T-helper 2 cell treated with Interferon-gamma antibody and Interleukin-4, amounts not matched to agents 5 μg/mL and 100 μg/mL, for 36 hours (primary cell): ENCODE data around the gene MBD6.
"Not testable (repeated sequence)": the region's sequence is repeated elsewhere in the genome, so short reads cannot be mapped to it uniquely, and the experiment has no call there.

Experiments
- DNase-seq: peaks from one replicate; pipeline ENCODE4 v3.0.0; 2021; ENCODE audit warnings: low spot score
- H3K27ac Mint-ChIP-seq: one replicate; pipeline ENCODE4 v1.8.0; 2021; ENCODE audit warnings: mild to moderate bottlenecking, mixed read lengths
- H3K27me3 Mint-ChIP-seq: one replicate; pipeline ENCODE4 v1.8.0; 2021; ENCODE audit warnings: low read depth, mixed read lengths
- H3K36me3 Mint-ChIP-seq: one replicate; pipeline ENCODE4 v1.8.0; 2021; ENCODE audit warnings: low read depth, mixed read lengths
- H3K4me1 Mint-ChIP-seq: one replicate; pipeline ENCODE4 v1.8.0; 2021; ENCODE audit warnings: low read depth, mixed read lengths
- H3K4me3 Mint-ChIP-seq: one replicate; pipeline ENCODE4 v1.8.0; 2022; ENCODE audit warnings: mild to moderate bottlenecking, moderate library complexity, mixed read lengths
- H3K9me3 Mint-ChIP-seq: one replicate; pipeline ENCODE4 v1.8.0; 2021; ENCODE audit warnings: mixed read lengths

Gene MBD6

DNA sequence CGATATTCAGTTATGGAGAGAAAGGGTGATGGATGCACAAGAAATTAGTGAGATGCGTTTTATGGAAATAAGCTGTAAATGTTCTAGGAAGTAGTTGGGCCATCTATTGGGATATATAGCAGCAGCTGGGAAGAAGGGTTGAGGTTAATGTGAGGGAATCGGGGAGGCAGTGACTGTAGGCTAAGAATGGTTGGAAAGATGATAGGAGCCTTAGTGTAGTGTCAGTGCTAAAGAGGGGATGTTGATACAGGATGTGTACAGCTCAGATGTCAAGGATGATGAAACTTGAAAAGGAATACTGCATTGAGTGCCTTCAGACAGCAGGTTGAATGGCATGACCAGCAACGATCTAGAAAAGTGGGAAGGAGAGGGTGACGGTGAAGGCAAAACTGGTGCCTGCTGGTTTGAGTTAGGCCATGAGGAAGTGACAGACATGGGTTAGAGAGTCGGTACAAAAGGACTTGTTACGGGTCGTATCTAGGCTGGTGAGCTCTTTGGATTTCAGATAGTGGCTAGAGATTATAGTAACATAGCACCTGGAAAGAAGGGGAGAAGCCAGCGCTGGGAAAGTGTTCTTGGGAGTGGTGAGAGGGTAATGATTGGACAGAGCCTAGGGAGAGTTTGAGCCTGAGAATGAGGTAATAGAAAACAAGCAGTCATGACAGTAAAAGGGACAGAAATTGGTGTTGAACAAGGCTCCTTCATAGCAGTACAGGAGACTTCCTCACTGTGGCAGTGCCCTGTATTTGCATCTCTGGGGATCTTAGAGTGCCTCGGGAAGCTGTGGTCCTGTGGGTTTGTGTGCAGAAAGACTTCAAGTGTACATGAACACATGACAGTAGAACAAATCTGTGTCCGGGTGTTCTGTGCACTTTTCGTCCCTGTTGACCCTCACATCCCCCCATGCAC lies 25.1 kb upstream of the MBD6 start:
- Mint-ChIP-seq H3K27me3 (no peaks in the 10 kb centered on the region), H3K36me3 (peaks cover 63% of the 10 kb centered on the region), H3K4me3 (no peak overlapping the region)

GRCh38 chr12:57498132-57498502 lies 24.5 kb upstream of the MBD6 start:
- H3K4me1 Mint-ChIP-seq = no peaks in the 10 kb centered on the region
- H3K4me3 Mint-ChIP-seq = no peak overlapping the region
- no peak for DNase-seq
- peaks cover 3% of the 10 kb centered on the region for H3K9me3 Mint-ChIP-seq
- H3K27me3 Mint-ChIP-seq = no peaks in the 10 kb centered on the region
- H3K27ac Mint-ChIP-seq = no peak overlapping the region
- peaks cover 61% of the 10 kb centered on the region for H3K36me3 Mint-ChIP-seq

More for the DNA sequence above, 25.1 kb upstream of the MBD6 start:
- no peaks in the 10 kb centered on the region for H3K4me1 Mint-ChIP-seq
- peaks cover 3% of the 10 kb centered on the region for H3K9me3 Mint-ChIP-seq
- no peak overlapping the region for H3K27ac Mint-ChIP-seq
- no peak for DNase-seq

DNA sequence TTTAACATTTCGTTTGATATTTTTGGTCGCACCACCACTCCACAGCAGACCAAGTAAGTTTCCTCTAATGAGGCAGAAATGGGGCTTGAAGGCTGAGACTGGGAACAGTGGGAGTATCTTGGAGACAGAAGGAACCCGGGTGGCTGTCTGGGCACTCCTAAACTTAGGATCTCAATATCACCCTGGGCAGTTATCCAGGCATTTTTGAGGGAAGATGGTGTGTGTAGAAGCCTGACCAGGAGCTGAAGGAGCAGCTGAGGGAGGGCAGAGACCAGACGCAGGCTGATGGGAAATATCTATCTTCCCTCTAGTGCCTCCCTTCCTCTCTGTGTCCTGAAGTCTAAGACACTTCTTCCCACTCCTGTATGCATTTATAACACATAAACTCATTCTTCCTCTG lies 24.1 kb upstream of the MBD6 start:
- Mint-ChIP-seq H3K27me3 (no peaks in the 10 kb centered on the region), H3K4me1 (no peaks in the 10 kb centered on the region), H3K9me3 (peaks cover 3% of the 10 kb centered on the region), H3K4me3 (no peak overlapping the region), H3K27ac (no peak overlapping the region), H3K36me3 (peaks cover 64% of the 10 kb centered on the region)
- no peak for DNase-seq

DNA sequence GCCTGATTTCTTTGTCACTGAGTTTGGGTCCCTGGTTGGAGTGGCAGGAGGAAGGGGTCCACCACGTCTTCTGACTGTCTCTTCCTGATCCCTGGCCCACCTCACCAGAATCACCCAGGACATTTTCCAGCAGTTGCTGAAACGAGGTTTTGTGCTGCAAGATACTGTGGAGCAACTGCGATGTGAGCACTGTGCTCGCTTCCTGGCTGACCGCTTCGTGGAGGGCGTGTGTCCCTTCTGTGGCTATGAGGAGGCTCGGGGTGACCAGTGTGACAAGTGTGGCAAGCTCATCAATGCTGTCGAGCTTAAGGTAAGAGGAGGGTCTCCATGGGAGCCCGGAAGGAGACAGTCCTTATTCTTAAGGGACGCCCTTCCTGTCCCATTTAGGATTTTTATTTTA lies 22.4 kb upstream of the MBD6 start:
- no peaks in the 10 kb centered on the region for H3K27me3 Mint-ChIP-seq
- H3K36me3 Mint-ChIP-seq = peaks cover 72% of the 10 kb centered on the region
- no peak for DNase-seq
- H3K9me3 Mint-ChIP-seq = peaks cover 3% of the 10 kb centered on the region
- H3K27ac Mint-ChIP-seq = no peak overlapping the region
- H3K4me3 Mint-ChIP-seq = no peak overlapping the region
- H3K4me1 Mint-ChIP-seq = no peaks in the 10 kb centered on the region

- H3K9me3 Mint-ChIP-seq, DNase-seq, H3K27ac Mint-ChIP-seq, H3K27me3 Mint-ChIP-seq, H3K4me3 Mint-ChIP-seq, H3K4me1 Mint-ChIP-seq: not testable (repeated sequence)
- H3K36me3 Mint-ChIP-seq = peaks cover 67% of the 10 kb centered on the region
Observed at GRCh38 chr12:57502311-57502969, 20.2 kb upstream of the MBD6 start.

GRCh38 chr12:57506541-57506940 lies 16.1 kb upstream of the MBD6 start:
- not testable (repeated sequence) for H3K27me3 Mint-ChIP-seq, DNase-seq, H3K27ac Mint-ChIP-seq, H3K4me1 Mint-ChIP-seq, H3K9me3 Mint-ChIP-seq, H3K4me3 Mint-ChIP-seq
- H3K36me3 Mint-ChIP-seq = peaks cover 42% of the 10 kb centered on the region

- H3K36me3 Mint-ChIP-seq = peaks cover 47% of the 10 kb centered on the region
- H3K9me3 Mint-ChIP-seq, H3K27ac Mint-ChIP-seq, H3K4me1 Mint-ChIP-seq, DNase-seq, H3K27me3 Mint-ChIP-seq, H3K4me3 Mint-ChIP-seq: not testable (repeated sequence)
Observed at GRCh38 chr12:57507796-57508195, 14.8 kb upstream of the MBD6 start.

- no peaks in the 10 kb centered on the region for H3K9me3 Mint-ChIP-seq
- H3K36me3 Mint-ChIP-seq = peaks cover 46% of the 10 kb centered on the region
- H3K4me3 Mint-ChIP-seq = no peak overlapping the region
- H3K27ac Mint-ChIP-seq = no peak overlapping the region
- H3K4me1 Mint-ChIP-seq = no peaks in the 10 kb centered on the region
- no peak for DNase-seq
- H3K27me3 Mint-ChIP-seq = no peaks in the 10 kb centered on the region
Observed at GRCh38 chr12:57511161-57511560, 11.5 kb upstream of the MBD6 start.

DNA sequence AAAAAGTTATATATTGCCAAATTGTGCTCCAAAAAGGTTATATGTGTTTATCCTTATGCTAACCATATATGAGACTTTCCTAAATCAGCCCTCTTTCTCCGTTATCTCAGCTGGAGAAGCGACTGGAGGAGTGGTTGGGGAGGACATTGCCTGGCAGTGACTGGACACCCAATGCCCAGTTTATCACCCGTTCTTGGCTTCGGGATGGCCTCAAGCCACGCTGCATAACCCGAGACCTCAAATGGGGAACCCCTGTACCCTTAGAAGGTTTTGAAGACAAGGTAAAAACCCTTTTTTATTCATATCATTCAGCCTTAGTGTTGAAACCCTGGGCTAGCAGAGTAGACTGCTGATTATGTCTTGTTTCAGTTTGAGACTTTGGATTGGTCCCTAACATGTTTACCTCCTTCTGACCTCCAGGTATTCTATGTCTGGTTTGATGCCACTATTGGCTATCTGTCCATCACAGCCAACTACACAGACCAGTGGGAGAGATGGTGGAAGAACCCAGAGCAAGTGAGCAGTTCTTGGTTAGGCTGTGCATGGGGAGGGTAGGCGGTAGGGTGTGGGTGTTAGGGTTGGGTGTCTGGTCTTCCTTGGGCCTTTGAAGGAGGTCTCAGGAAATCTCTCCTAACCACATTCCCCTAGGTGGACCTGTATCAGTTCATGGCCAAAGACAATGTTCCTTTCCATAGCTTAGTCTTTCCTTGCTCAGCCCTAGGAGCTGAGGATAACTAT lies 10.9 kb upstream of the MBD6 start:
- H3K27ac Mint-ChIP-seq = no peak overlapping the region
- H3K36me3 Mint-ChIP-seq = peaks cover 50% of the 10 kb centered on the region
- H3K27me3 Mint-ChIP-seq = no peaks in the 10 kb centered on the region
- no peaks in the 10 kb centered on the region for H3K4me1 Mint-ChIP-seq
- no peaks in the 10 kb centered on the region for H3K9me3 Mint-ChIP-seq
- DNase-seq = no peak
- H3K4me3 Mint-ChIP-seq = no peak overlapping the region

- no peak overlapping the region for H3K4me3 Mint-ChIP-seq
- H3K27me3 Mint-ChIP-seq = no peaks in the 10 kb centered on the region
- H3K27ac Mint-ChIP-seq = no peak overlapping the region
- DNase-seq = no peak
- H3K36me3 Mint-ChIP-seq = peaks cover 59% of the 10 kb centered on the region
- peaks cover 3% of the 10 kb centered on the region for H3K4me1 Mint-ChIP-seq
- H3K9me3 Mint-ChIP-seq = no peaks in the 10 kb centered on the region
Observed at GRCh38 chr12:57512665-57513064, 10.0 kb upstream of the MBD6 start.

- DNase-seq = no peak
- peaks cover 7% of the 10 kb centered on the region for H3K4me1 Mint-ChIP-seq
- H3K27ac Mint-ChIP-seq = no peak overlapping the region
- H3K36me3 Mint-ChIP-seq = peaks cover 65% of the 10 kb centered on the region
- no peaks in the 10 kb centered on the region for H3K27me3 Mint-ChIP-seq
- H3K4me3 Mint-ChIP-seq = no peak overlapping the region
- H3K9me3 Mint-ChIP-seq = no peaks in the 10 kb centered on the region
Observed at GRCh38 chr12:57513266-57513665, 9.4 kb upstream of the MBD6 start.

DNA sequence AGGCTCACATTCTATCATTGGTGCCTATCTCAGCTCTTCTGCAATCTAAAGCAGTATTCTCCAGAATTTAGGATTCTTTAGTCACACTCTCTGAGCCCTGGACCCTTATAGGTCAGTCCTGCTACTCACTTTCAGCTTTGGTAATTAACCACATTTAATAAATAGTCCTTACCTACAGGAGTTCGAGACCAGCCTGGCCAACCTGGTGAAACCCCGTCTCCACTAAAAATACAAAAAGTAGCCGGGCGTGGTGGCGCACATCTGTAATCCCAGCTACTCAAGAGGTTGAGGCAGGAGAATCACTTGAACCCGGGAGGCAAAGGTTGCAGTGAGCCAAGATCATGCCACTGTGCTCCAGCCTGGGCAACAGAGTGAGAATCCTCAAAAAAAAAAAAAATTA lies 8.9 kb upstream of the MBD6 start:
- not testable (repeated sequence) for H3K27me3 Mint-ChIP-seq, DNase-seq, H3K27ac Mint-ChIP-seq, H3K9me3 Mint-ChIP-seq, H3K4me3 Mint-ChIP-seq
- Mint-ChIP-seq H3K36me3 (peaks cover 66% of the 10 kb centered on the region), H3K4me1 (peaks cover 10% of the 10 kb centered on the region)

GRCh38 chr12:57514246-57514645 lies 8.4 kb upstream of the MBD6 start:
- not testable (repeated sequence) for H3K9me3 Mint-ChIP-seq, DNase-seq, H3K4me3 Mint-ChIP-seq, H3K27ac Mint-ChIP-seq, H3K27me3 Mint-ChIP-seq
- peaks cover 15% of the 10 kb centered on the region for H3K4me1 Mint-ChIP-seq
- peaks cover 70% of the 10 kb centered on the region for H3K36me3 Mint-ChIP-seq
